Kidney glomerular epithelial cell (primary cell): Measurements from ENCODE around the gene RRAD.
"Not testable (repeated sequence)": the region's sequence is repeated elsewhere in the genome, so short reads cannot be mapped to it uniquely, and the experiment has no call there.

ENCODE experiments used
- DNase-seq: peaks from one replicate; lab custom pipeline; 2025; lab: John Stamatoyannopoulos, UW

RRAD gene

GRCh38 chr16:66900721-66901441, 24.5 kb downstream of the RRAD start:
- peak; percentile 21 for DNase-seq

DNA sequence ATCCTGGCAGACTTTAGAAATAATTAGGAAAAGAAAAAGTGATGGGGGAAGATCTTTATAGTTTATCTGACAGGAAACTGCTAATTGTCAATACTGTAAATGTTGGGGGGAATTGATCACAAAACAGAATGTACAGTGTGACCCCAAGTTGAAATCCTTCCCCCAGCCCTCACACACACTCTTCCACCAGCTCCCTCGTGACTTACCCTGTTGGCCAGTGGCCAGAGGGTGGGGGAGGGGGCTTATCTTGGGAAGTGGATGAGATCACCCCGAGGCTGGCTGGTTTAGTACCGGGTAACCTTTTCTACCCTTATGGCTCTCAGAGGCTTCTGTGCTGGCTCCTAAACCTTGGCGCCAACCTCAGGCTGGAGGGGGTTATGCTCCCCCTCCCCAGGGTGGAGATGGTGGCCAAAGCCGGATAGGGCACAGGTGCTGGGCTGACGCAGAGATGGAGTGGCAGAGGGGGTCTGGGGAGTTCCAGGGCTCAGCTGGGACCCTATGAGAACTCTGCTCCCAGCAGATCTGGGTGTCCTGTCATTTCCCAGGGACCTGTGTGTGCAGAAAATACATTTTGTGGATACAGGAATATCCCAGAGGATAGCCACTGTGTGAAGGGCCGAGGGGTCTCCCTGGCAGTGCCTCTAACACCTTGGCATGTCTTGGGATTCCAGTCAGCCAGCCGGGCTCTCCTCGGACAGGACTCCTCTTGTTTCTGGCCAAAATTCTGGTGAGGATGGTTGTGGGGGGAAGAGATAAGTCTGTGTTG, 25.2 kb downstream of the RRAD start:
- peak; percentile 59 for DNase-seq

DNA sequence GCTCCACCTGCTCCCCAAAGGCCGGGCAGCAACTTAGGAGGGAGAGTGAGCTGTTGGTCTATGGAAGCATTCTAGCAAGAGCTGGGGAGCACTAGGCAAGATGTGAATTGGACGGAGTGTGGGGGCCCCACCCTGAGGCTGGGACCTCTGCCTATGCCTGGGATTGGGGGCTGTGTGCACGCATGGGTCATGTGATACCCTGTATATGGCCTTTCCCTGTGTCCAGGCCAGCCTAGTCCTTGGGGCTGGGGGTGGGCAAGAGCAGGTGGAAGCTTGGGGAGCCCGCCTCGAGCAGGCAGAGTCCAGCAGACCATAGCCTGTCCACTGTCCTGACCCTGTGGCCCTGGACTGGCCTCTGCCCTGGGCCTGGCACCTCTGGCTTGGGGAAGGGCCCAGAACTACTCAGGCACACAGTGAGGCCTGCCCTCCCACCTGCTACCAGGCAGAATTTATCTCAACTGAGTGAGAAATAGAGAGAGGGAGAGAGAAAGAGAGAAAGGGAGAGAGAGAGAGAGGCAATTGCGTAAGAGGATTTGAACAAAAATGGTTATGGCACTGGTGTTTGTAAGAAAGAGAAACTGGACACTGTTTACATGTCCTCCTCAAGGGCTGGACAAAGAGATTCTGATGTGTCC, 25.9 kb downstream of the RRAD start:
- peak; percentile 59 for DNase-seq

GRCh38 chr16:66898933-66899309, 26.4 kb downstream of the RRAD start:
- DNase-seq, result no peak

DNA sequence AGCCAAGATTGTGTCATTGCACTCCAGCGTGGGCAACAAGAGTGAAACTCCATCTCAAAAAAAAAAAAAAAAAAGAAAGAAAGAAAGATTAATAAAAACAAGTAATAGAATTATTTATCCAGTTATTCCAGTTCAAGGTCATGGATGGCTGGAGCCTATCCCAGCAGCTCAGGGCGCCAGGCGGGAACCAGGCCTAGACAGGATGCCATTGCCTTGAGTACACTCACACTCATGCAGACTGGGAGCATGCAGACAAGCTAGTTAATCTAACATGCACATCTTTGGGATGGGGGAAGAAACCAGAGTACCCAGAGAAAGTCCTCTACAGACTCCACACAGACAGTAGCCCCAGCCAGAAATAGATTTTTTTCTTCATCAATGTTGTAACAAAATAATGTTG, 27.1 kb downstream of the RRAD start:
- DNase-seq, result peak; percentile 66

- not testable (repeated sequence) for DNase-seq
Observed at GRCh38 chr16:66896682-66897081, 28.7 kb downstream of the RRAD start.

- no peak for DNase-seq
Observed at GRCh38 chr16:66895999-66896398, 29.3 kb downstream of the RRAD start.

GRCh38 chr16:66895689-66895979, 29.7 kb downstream of the RRAD start:
- DNase-seq, result no peak

DNA sequence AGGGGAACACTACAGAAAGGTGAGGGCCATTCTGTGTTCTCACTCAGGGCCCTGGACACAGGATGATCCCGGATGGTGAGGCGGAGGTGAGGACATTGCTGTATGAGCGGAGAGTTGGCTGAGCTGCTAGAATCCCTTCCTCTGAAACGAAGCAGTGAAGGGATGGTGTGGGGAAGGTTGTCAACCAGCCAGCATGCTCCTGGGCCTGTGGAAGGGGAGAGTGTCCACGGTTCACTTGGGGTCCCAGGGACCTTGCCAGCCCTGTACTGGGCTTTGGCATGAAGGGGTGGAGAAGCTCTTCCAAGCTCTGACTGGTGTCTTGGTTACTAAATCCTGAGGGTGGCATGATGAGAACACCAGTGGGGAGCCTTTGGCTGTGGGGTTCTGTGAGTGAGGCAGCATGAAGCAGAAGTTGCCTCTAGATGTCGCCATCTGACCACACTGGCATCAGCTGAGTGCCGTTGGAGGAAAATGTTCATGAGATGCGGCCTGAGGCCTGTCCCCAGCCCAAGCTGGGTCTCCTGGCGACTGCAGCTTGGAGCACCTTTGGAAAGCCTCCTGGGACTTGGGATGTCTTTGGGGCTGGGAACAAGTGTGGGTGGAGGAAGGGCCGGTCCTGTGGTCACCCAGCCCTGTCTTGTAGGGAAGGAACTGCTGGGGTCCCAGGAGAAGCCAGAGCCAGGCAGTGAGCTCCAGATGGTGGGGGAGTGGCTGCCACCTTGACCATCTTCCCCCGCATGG, 30.2 kb downstream of the RRAD start:
- DNase-seq, result peak; percentile 68

- DNase-seq, result no peak
Observed at GRCh38 chr16:66894055-66894454, 31.3 kb downstream of the RRAD start.

- no peak for DNase-seq
Observed at GRCh38 chr16:66891797-66892196, 33.5 kb downstream of the RRAD start.

DNA sequence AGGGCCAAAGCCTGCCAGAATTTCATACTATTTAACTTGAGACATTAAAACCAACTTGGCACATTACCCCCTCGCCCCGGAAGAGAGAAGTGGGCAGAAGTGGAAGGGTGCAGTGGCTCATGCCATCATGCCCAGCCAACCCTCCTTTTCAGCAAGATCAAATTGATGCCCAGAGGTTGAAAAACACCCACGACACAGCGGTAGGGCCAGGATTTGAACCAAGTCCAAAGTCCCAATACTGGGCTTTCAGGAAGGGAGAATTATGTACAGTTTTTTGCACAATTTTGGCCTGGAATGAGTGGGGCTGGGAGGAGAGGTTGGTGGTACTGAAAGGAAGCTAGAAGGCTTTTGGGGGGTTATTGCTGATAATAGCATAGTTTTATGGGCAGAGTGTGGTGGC, 34.0 kb downstream of the RRAD start:
- no peak for DNase-seq

GRCh38 chr16:66890799-66891198, 34.5 kb downstream of the RRAD start:
- no peak for DNase-seq

- no peak for DNase-seq
Observed at GRCh38 chr16:66889622-66890021, 35.7 kb downstream of the RRAD start.

DNA sequence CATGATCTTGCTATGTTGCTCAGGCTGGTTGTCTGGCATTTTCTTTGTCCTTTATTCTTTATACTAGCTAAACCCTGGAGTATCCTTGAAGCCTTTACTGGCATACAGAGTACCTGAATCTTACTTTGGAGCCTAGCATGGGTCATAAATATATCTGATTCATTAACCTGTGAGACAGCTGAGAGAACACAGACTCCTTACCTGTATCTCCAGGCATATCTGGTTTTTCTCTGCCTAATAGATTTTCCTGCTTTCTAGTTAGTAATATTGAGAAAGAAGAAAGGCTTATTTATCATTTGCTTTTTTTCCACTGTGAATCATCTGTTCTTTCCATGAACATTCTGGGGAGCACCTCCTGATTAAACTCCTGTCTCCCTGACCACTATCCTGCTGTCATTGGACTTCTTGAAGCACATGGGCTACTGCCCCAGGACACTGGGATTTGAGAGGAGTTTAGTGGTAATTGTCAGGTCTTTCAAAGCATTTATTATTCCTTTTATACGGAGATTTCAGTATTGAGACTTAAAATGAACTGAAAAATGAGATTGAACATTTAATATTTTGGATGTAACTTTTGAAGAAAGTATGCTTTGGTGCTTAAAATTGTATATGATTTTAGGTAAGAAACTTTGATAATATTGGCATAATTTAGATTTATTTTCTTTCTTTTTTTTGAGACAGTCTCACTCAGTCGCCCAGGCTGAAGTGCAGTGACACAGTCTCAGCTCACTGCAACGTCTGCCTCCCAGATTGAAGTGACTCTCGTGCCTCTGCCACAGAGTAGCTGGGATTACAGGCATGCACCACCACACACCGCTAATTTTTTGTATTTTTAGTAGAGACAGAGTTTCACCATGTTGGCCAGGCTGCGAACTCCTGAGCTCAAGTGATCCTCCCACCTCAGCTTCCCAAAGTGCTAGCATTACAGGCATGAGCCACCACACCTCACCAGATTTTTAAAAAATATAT, 36.4 kb downstream of the RRAD start:
- DNase-seq, result no peak

DNA sequence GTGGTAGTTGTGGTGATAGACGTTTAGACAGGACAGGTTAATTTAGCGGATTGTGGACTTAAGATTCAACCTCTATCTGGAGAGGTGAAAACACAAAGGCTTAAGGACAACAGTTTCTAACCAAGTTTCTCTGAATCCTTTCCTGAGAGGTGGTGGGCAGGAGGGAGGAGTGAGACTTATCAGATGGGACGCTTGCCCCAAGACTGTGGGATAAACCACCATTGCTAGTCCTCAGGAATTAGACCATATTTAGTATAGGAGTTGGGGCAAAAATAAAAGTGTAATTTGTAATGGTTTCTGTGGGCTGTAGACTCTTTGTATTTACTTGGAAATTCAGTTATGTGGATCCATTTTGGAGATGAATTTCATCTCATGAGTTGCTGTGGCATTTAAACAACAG, 38.4 kb downstream of the RRAD start:
- no peak for DNase-seq

DNA sequence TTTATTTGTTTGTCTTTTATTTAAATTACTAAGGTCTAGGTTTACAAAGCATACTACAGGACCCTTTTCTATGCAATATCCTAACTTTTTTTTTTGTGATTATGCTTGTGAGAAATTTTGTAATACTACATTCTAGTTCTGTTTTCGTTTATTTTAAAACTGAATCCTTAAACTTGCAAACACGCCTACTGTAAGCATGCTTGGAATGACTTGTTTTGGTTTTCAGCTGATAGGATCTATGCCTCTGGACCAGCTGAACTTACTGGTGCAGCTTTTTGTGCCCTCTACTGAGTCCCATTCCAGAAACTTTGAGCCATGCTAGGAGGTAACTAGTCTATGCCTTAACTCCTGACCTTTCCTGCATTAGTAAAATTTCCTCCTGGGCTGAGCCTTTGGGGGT, 39.0 kb downstream of the RRAD start:
- no peak for DNase-seq

- DNase-seq, result no peak
Observed at GRCh38 chr16:66885491-66885890, 39.8 kb downstream of the RRAD start.

DNA sequence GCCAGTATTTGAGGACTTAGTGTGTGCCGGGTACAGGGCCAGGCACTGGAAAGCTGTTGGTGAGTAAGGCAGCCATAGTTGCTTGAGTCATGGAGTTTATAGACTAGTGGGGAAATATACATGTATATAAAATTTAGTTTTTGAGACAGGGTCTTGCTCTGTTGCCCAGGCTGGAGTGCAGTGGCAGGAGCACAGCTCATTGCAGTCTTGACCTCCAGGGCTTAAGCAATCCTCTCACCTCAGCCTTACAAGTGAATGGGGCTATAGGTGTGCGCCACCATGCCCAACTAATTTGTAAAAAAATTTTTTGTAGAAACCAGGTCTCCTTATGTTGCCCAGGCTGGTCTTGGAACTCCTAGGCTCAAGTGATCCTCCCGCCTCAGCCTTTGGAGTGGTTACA, 42.6 kb downstream of the RRAD start:
- no peak for DNase-seq

DNA sequence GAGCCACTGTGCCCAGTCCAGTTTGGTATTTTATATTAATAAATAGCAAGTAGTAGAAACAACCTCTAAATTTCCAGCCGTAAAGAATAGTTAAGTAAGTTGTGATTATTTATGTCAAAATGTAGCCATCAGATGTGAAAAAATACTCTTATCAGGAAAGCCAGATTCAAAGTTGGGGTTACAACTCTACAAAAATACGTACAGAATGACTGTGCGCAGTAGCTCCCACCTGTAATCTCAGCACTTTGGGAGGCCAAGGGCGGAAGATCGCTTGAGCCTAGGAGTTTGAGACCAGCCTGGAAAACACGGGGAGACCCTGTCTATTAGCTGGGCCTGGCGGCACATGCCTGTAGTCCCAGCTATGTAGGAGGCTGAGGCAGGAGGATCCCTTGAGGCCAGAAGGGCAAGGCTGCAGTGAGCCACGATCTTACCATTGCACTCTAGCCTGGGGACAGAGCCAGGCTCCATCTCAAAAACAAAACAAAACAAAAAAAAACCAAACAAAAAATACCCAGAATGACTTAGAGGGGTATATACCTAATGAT, 43.3 kb downstream of the RRAD start:
- no peak for DNase-seq

DNA sequence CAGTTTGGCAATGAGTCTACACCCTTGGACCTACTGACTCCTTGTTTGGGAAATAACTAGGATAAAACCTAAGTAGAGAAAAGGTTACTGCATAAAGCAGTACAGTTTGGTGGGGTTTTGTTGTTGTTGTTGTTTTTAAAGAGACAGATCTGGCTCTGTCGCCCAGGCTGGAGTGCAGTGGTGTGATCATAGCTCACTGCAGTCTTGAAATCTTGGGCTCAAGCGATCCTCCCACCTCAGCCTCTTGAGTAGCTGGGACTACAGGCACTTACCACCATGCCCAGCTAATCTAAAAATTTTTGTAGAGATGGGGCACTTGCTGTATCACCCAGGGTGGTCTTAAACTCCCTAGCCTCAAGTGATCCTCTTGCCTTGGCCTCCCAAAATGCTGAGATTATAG, 43.8 kb downstream of the RRAD start:
- DNase-seq, result no peak
